Mucosa of gallbladder (tissue), 1 donor: ENCODE data around the gene NUCB1. TPM values are rescaled to one million over a fixed set of nuclear protein-coding genes. Genes with fewer than 3 reads are reported as not detected.
"Not testable (repeated sequence)": the region's sequence is repeated elsewhere in the genome, so short reads cannot be mapped to it uniquely, and the experiment has no call there.

Experiments
- DNase-seq: peaks from one replicate; pipeline ENCODE4 v3.0.0-alpha.2; 2020; ENCODE audit warnings: low spot score
- total RNA-seq: library from RNA; stranded (reverse); gene quantifications from one replicate; pipeline ENCODE4 v1.2.1, GENCODE V29; 2021
- donor health status: DM: no; HTN: no; CAD: no.

NUCB1 gene
- 292 TPM for total RNA-seq

DNA sequence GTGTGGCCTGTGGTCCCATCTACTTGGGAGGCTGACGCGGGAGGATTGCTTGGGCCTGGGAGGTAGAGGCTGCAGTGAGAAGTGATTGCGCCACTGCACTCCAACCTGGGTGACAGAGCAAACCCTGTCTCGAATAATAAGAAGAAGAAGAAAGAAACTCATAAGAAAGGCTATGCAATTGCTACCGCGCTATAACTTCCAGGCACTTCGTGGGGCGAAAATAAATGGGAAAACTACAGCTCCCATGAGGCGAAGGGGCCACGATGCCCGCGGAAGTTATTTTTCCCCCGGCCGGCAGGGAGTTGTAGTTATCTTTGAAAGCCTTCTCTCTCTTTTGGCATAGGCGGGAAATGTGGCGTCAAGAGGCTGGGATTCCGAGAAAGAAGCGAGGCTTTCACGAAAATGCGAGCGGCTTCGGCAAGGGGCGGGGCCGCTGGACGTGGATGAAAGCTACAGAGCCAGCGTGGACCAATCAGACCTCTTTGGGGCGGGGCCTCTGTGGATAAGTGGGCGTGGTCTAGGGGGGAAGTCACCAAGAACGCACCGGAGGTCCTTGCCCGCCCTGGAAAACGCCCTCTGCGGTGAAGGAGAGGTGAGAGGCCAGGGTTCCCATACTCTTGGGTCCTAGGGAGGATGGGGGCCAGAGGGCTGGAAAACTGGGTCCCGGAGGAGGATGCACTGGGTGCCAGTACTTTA lies at the start of gene NUCB1:
TSS of gene NUCB1 (plus strand) at position 532 of the 696 bp plus-strand sequence. CDS start 485 bp downstream, outside the sequence.
- peak; percentile 99 for DNase-seq

DNA sequence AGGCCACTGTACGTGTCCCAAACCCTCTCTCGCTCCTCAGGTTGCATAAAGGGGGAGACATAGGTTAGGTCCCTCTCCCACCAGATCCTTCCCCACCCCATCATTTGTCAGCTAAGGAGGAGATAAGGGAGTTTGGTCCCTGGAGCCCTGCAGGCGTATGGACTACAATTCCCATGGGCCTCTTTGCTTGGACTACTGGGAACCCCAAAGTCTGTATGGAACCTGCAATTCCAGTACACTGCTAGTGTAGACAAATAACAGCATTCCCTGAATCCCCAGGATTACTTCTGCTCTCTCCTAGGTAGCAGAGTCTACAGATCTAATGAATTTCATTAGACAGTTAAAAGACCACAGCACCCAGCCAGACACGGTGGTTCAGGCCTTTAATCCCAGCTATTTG lies 47.8 kb upstream of the NUCB1 start:
- DNase-seq, result no peak

- no peak for DNase-seq
Observed at GRCh38 chr19:48853483-48853882, 46.6 kb upstream of the NUCB1 start.

- DNase-seq, result no peak
Observed at GRCh38 chr19:48854103-48854502, 46.0 kb upstream of the NUCB1 start.

DNA sequence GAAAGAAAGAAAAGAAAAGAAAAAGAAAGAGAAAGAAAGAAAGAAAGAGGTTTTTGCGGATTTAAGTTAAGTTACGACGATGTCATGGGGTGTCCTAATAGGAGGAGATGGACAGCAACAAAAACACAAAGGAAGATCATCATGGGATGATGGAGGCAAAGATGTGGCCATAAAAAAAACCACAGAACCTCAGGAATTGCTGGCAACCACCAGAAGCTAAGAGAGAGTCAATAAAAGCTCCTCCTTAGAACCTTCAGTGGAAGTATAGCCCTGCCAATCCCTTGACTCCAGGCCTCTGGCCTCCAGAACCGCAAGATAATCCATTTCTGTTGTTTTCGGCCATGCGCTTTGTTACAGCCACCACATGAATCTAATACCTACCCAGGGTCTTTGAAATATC lies 43.2 kb upstream of the NUCB1 start:
- no peak for DNase-seq

- DNase-seq, result peak; percentile 73
Observed at GRCh38 chr19:48858984-48859710, 41.0 kb upstream of the NUCB1 start.

GRCh38 chr19:48859711-48860572 lies 40.2 kb upstream of the NUCB1 start:
- DNase-seq, result peak; percentile 92

- DNase-seq, result no peak
Observed at GRCh38 chr19:48861313-48861712, 38.8 kb upstream of the NUCB1 start.

DNA sequence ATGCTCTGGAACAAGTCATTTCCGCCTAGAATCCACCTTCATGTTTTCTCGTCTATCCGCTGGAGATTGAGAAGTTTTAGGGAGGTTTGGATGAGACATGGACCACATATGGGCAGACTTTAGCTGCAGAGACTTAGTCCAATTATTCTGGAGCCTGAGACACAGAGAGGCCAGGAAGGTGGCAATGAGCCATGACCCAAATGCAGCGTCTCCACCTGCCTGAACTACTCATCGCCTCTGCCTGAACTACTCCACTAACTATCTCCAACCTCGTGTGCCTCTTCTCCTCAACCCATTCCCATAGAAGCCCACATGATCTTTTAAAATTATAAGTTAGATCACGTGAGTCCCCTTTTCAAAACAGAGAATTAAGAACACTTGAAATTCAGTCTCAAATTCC lies 37.3 kb upstream of the NUCB1 start:
- DNase-seq, result no peak

- DNase-seq, result no peak
Observed at GRCh38 chr19:48866692-48867091, 33.4 kb upstream of the NUCB1 start.

DNA sequence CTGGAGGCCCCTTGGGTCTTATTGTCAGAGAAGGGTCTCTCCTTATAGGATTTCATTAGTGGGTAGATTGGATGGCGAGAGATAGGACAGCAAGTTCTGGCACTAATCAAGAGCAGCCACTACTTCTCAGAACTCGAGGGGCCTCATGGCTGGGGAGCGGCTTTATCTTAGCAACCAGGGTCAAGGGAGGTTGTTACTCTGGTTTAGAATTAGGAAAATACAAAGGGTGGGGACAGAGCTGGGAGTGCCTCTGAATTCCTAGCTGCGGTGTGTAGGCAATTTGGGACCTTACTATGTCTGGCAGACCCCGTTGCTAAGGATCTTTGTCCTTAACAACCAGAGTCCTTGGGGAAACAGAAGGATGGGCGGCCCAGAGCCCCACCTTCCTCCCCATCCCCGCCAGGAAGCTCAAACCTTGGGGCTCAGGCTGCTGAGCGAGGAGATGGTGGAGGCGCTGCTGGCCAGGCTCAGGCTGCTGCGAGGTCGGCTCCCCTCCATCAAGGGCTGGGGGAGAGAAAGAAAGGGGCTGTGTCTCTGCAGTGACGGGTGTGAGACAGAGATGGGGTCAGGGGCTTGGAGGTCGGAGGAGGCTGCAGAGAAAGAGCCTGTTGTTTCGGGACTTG lies 32.9 kb upstream of the NUCB1 start:
- DNase-seq, result no peak

GRCh38 chr19:48867746-48868113 lies 32.4 kb upstream of the NUCB1 start:
- DNase-seq, result no peak

- peak; percentile 44 for DNase-seq
Observed at GRCh38 chr19:48868114-48868886, 31.8 kb upstream of the NUCB1 start, which contains the start of gene PLEKHA4. TSS of gene PLEKHA4 (minus strand) at chr19:48868617. CDS start at chr19:48867620, 997 bp downstream.

DNA sequence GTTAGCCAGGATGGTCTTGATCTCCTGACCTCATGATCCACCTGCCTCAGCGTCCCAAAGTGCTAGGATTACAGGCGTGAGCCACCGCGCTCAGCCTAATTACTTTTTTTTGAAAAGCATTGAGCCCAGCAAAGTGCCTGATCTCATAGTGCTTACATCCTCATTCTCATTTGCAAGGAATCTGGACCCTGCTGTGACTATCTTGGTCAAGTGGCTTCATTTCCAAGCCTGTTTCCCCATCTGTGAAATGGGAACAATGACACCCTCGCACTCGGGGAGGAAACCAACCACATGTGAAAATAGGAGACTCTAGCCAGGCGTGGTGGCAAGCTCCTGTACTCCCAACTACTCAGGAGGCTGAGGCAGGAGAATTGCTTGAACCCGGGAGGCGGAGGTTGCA lies 30.1 kb upstream of the NUCB1 start:
- DNase-seq, result no peak

GRCh38 chr19:48871471-48872181 lies 28.5 kb upstream of the NUCB1 start:
- not testable (repeated sequence) for DNase-seq

DNA sequence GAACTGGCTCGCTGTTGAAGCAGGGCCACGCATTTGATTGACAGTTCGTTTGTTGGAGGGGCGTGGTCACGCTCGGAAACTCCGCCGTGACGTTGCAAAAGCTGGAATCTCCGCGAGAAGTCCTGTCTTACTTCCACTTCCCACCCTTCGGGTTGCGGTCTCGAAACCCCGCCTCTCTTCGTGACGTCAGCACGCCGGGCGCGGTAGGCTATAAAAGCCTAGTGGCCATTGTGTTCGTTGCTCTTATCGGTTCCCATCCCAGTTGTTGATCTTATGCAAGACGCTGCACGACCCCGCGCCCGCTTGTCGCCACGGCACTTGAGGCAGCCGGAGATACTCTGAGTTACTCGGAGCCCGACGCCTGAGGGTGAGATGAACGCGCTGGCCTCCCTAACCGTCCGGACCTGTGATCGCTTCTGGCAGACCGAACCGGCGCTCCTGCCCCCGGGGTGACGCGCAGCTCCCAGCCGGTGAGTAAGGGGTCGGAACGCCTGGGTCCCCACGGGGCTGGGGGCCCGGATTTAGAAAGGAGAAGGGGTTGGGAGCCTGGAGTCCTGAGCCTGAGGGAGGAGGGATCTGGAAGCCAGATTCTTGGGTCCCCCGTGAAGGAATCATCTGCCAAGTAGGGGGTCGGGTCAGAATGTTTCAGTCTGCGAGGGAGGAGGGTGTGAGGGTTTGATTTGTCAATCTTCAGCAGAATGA lies 27.8 kb upstream of the NUCB1 start, which contains the start of gene PPP1R15A:
TSS of gene PPP1R15A (plus strand) at position 240 of the 702 bp plus-strand sequence. CDS start 813 bp downstream, outside the sequence.
- peak; percentile 99 for DNase-seq

DNA sequence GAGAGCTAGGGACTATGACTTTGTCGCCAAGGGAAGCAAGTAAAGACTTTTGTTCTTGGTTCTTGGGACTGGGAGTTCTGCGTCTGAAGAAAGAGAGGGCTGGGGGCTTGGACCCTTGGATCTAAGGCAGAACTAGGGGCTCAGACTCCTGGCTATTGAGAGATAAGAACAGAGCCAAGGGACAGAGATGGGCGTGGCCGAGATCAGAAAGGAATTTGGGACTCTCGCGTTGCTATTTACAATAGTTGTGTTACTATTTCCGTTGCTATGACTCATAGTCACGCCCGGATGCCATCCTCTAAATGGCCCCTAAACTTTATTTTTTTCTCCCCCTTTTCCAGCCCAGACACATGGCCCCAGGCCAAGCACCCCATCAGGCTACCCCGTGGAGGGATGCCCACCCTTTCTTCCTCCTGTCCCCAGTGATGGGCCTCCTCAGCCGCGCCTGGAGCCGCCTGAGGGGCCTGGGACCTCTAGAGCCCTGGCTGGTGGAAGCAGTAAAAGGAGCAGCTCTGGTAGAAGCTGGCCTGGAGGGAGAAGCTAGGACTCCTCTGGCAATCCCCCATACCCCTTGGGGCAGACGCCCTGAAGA lies 27.1 kb upstream of the NUCB1 start:
- DNase-seq, result peak; percentile 92

DNA sequence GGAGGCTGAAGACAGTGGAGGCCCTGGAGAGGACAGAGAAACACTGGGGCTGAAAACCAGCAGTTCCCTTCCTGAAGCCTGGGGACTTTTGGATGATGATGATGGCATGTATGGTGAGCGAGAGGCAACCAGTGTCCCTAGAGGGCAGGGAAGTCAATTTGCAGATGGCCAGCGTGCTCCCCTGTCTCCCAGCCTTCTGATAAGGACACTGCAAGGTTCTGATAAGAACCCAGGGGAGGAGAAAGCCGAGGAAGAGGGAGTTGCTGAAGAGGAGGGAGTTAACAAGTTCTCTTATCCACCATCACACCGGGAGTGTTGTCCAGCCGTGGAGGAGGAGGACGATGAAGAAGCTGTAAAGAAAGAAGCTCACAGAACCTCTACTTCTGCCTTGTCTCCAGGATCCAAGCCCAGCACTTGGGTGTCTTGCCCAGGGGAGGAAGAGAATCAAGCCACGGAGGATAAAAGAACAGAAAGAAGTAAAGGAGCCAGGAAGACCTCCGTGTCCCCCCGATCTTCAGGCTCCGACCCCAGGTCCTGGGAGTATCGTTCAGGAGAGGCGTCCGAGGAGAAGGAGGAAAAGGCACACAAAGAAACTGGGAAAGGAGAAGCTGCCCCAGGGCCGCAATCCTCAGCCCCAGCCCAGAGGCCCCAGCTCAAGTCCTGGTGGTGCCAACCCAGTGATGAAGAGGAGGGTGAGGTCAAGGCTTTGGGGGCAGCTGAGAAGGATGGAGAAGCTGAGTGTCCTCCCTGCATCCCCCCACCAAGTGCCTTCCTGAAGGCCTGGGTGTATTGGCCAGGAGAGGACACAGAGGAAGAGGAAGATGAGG lies 26.4 kb upstream of the NUCB1 start:
- no peak for DNase-seq
